Measurements from ENCODE around the gene TUBB2B.

DNA sequence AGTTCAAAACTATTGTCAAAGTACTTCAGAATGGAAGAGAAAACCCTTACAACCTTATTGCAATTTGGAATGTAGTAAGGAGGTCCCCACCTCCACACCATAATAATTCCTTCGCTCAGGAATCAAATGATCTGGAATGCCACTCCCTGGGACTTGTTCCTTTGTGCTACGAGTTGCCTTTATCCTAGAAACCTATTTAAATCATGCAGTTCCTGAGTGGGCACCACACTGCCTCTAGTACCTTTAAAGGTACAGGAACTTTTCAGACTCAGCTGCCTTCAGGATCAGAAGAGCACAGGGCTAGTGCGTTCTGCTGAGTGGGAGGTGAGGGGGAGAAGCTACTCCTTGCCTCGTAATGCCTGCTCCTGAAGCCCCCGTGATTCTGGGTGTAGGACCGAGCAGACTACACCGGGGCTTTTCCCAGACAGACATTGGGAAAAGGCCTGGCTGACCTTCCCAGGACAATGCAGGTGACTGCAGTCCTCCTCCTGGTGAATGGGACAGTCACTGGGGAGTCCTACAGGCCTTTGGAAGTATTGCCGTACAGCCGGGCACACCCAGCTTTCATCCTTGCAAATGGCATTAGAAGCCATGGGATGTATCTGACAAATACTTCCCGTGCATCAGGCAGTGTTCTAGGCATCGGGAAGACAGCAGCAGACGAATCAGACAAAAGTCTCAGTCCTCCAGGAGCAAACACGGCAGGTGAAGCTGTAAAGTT is 11.8 kb upstream of the TUBB2B start:
- TF ChIP-seq, protein P1, sequence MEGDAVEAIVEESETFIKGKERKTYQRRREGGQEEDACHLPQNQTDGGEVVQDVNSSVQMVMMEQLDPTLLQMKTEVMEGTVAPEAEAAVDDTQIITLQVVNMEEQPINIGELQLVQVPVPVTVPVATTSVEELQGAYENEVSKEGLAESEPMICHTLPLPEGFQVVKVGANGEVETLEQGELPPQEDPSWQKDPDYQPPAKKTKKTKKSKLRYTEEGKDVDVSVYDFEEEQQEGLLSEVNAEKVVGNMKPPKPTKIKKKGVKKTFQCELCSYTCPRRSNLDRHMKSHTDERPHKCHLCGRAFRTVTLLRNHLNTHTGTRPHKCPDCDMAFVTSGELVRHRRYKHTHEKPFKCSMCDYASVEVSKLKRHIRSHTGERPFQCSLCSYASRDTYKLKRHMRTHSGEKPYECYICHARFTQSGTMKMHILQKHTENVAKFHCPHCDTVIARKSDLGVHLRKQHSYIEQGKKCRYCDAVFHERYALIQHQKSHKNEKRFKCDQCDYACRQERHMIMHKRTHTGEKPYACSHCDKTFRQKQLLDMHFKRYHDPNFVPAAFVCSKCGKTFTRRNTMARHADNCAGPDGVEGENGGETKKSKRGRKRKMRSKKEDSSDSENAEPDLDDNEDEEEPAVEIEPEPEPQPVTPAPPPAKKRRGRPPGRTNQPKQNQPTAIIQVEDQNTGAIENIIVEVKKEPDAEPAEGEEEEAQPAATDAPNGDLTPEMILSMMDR (IDR thresholded peaks at IDR 0.05) = peak in 1 of 4 experiments; percentile 9
- no peak for TF ChIP-seq EP300 (IDR thresholded peaks at IDR 0.05)

Measured in sigmoid colon (tissue), 4 donors.